Germinal center (tissue), 1 donor: ENCODE results near the gene ABCG1.

ENCODE experiments used
- DNase-seq: peaks from one replicate; pipeline ENCODE4 v3.0.0; 2012; ENCODE audit warnings: mixed read lengths, low spot score

Gene ABCG1

GRCh38 chr21:42272109-42272962, 53.4 kb downstream of the ABCG1 start:
- no peak for DNase-seq

GRCh38 chr21:42272984-42273600, 54.2 kb downstream of the ABCG1 start:
- no peak for DNase-seq

- no peak for DNase-seq
Measured at GRCh38 chr21:42276076-42276475, 57.1 kb downstream of the ABCG1 start.

- no peak for DNase-seq
Measured at GRCh38 chr21:42276526-42277154, 57.7 kb downstream of the ABCG1 start.

- no peak for DNase-seq
Measured at GRCh38 chr21:42277593-42277992, 58.7 kb downstream of the ABCG1 start.

- DNase-seq = no peak
Measured at GRCh38 chr21:42278451-42279149, 59.7 kb downstream of the ABCG1 start.

GRCh38 chr21:42279341-42279871, 60.5 kb downstream of the ABCG1 start:
- no peak for DNase-seq

GRCh38 chr21:42279888-42280287, 60.9 kb downstream of the ABCG1 start:
- no peak for DNase-seq

- no peak for DNase-seq
Measured at GRCh38 chr21:42280356-42281180, 61.6 kb downstream of the ABCG1 start.

- no peak for DNase-seq
Measured at GRCh38 chr21:42281181-42281680, 62.3 kb downstream of the ABCG1 start.

- no peak for DNase-seq
Measured at GRCh38 chr21:42282021-42282420, 63.1 kb downstream of the ABCG1 start.

- no peak for DNase-seq
Measured at GRCh38 chr21:42282715-42283114, 63.8 kb downstream of the ABCG1 start.

- no peak for DNase-seq
Measured at GRCh38 chr21:42285569-42286245, 66.8 kb downstream of the ABCG1 start.

- peak; percentile 29 for DNase-seq
Measured at GRCh38 chr21:42286416-42286815, 67.5 kb downstream of the ABCG1 start.

GRCh38 chr21:42287193-42288083, 68.5 kb downstream of the ABCG1 start:
- DNase-seq = no peak

GRCh38 chr21:42288962-42289361, 70.0 kb downstream of the ABCG1 start:
- no peak for DNase-seq

GRCh38 chr21:42289926-42290325, 71.0 kb downstream of the ABCG1 start:
- no peak for DNase-seq

GRCh38 chr21:42290505-42290904, 71.6 kb downstream of the ABCG1 start:
- no peak for DNase-seq

GRCh38 chr21:42291003-42291750, 72.2 kb downstream of the ABCG1 start:
- no peak for DNase-seq
